NB4 (cell line): ENCODE measurements around the gene SYT6.

Experiments
- MYC ChIP-seq: IDR thresholded peaks from 2 replicates; pipeline ENCODE4 v1.6.1; 2011; ENCODE audit warnings: low read depth, low read length
- POLR2A ChIP-seq: IDR thresholded peaks from 2 replicates; pipeline ENCODE4 v1.6.1; 2011; ENCODE audit warnings: mild to moderate bottlenecking; ENCODE audit not compliant: insufficient read length; ENCODE audit errors: extremely low read depth
- TF ChIP-seq, protein P1 (sequence below): IDR thresholded peaks from one replicate; pipeline ENCODE4 v1.5.1; 2012; ENCODE audit warnings: low read depth, low read length
- TF ChIP-seq, protein P2 (sequence below): IDR thresholded peaks from 2 replicates; pipeline ENCODE4 v1.6.1; 2011; ENCODE audit warnings: low read depth, low read length

DNA sequence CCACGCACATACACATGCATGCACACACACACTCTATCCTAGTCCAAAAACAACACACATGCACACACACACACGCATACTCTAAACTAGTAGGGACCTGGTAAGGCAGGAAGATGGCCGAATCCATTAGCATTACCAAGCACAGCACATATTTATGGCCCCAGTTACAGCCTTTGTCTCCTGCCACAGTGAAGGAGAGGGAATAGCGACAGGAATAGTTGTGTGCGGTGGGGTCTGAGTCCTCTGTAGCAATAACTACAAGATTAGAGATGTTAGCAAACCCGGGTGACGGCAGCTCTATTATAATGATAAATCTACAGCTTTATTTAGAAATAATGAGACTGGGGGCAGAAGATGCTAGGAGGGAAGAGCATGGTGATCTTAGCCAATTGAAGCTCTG lies 20.5 kb downstream of the SYT6 start:
- TF ChIP-seq, protein P1, sequence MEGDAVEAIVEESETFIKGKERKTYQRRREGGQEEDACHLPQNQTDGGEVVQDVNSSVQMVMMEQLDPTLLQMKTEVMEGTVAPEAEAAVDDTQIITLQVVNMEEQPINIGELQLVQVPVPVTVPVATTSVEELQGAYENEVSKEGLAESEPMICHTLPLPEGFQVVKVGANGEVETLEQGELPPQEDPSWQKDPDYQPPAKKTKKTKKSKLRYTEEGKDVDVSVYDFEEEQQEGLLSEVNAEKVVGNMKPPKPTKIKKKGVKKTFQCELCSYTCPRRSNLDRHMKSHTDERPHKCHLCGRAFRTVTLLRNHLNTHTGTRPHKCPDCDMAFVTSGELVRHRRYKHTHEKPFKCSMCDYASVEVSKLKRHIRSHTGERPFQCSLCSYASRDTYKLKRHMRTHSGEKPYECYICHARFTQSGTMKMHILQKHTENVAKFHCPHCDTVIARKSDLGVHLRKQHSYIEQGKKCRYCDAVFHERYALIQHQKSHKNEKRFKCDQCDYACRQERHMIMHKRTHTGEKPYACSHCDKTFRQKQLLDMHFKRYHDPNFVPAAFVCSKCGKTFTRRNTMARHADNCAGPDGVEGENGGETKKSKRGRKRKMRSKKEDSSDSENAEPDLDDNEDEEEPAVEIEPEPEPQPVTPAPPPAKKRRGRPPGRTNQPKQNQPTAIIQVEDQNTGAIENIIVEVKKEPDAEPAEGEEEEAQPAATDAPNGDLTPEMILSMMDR = no peak
- TF ChIP-seq POLR2A (no peak), MYC (no peak)
- TF ChIP-seq, protein P2, sequence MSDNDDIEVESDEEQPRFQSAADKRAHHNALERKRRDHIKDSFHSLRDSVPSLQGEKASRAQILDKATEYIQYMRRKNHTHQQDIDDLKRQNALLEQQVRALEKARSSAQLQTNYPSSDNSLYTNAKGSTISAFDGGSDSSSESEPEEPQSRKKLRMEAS = no peak
